Renal cortex interstitium (tissue), 11 donors: ENCODE data around the gene EIF5AL1. TPM values are rescaled to one million over a fixed set of nuclear protein-coding genes. Genes with fewer than 3 reads are reported as not detected.
"Not testable (repeated sequence)": the region's sequence is repeated elsewhere in the genome, so short reads cannot be mapped to it uniquely, and the experiment has no call there.

Experiments
- DNase-seq, 11 donors: peaks; one replicate each; pipeline ENCODE4 v3.0.0-alpha.2; 2013; ENCODE audit warnings: low read depth in 9 of 11, low spot score in 4 of 11; ENCODE audit errors: extremely low read depth in 1 of 11
- polyA plus RNA-seq, 3 donors: library from polyadenylated mRNA; unstranded; fragments of 120-200 nt; gene quantifications; one replicate each; pipeline ENCODE4 v1.2.1, GENCODE V29; 2013; ENCODE audit not compliant: insufficient read length in 3 of 3

EIF5AL1 gene
- polyA plus RNA-seq, 3 donors, result 0.12 to 1.6 (median 0.70) TPM

DNA sequence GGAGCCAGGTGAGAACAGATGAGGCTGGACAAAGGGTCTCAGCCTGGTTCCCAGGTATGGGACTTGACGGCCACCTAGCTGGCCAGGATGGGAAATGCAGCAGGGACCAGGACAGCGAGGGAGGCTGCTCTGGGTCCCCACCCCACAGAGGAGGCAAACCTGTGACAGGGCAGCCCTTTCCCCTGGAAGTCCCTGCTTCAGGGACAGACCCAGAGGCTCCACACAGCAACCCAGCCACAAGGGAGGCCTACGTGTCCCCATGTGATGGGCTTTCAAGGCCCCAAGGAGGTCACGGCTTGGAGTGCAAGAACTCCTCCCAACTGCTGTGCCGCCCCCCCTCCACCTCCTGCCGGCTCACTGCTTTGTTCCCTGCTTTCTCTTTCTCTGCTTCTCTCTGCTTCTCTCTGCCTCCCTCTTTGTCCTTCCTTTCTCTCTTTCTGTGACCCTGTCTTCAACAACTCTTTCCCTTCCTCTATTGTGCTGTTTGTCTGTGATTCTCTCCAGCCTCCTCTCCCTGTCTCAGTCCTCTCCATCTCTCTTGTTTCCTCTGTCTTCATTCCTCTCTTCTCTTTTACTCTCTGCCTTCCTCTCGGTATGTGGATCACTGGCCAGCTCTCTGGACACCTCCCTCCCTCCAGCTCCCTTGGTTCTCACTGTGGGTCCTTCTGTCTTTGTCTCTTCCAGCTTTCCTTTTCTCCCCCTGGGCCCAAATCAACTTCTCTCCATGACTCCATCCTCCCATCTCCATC is 9.6 kb upstream of the EIF5AL1 start:
- no peak for DNase-seq

DNA sequence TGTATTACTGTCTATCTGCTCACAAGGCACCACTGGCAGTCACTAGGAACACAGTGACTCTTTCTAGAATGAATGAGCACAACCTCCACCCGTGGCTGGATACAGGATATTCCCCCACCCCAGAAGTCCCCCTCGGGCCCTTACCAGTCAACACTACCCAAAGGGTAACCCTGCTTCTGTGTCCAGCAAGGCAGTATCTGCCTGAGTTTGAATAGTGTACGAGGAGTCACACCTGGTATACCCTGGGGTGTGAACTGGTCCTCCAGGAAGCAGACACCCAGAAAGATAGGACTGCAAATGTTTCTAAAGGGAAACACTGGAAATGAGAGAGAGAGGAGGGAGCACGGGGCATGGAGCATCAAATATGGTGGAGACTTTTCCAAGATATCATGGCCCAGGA is 8.5 kb upstream of the EIF5AL1 start:
- not testable (repeated sequence) for DNase-seq

DNA sequence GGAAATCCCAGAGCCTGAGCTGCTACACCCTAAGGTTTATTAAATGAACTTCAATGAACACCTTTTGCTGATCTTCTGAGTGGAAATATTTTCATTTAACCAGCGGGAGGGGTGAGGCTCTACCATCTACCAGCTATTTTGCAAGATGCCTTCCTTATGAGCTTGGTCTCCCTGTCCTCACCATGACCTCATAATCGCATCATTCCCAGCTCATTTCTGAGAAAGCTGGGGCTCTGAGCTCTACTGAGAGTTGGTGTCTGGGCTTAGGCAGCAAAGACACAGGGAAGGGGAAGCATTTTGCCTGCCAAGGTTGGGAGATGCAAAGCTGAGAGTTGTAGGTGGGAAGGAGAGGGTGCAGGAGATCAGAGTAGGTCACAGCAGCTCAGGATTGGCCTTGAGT is 7.8 kb upstream of the EIF5AL1 start:
- not testable (repeated sequence) for DNase-seq

DNA sequence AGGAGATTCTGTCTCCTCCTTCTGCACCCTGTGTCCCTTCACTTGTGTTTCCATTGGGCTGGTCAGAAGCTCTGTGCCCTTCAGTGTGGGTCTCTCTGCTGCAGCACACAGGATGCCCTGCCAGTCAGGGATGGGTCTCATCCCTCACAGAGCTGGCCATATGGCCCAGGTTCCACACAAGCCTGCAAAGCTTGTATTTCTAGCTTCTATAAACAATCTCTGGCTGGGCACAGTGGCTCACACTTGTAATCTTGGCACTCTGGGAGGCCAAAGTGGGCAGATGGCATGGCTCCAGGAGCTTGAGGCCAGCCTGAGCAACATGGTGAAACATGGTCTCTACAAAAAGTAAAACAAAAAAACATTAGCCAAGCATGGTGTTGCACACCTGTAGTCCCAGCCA is 7.0 kb upstream of the EIF5AL1 start:
- not testable (repeated sequence) for DNase-seq

DNA sequence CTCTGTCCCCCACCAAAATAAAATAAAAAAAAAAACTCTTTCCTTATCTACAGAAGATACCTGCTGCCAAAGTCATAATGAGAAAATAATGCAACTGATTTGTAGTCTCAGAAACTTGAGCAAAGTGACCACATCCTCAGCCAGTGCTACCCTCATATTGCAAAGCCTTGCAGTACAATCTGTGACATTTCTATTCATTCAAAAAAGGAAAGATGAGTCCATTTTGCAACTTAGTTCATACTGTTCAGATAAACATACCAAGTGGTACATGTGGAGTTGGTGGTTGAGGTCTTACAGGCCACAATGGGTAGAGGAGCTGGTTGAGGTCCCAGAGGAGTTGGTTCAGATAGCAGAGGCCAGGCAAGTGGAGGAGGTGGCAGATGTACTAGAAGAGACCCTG is 6.5 kb upstream of the EIF5AL1 start:
- no peak for DNase-seq

DNA sequence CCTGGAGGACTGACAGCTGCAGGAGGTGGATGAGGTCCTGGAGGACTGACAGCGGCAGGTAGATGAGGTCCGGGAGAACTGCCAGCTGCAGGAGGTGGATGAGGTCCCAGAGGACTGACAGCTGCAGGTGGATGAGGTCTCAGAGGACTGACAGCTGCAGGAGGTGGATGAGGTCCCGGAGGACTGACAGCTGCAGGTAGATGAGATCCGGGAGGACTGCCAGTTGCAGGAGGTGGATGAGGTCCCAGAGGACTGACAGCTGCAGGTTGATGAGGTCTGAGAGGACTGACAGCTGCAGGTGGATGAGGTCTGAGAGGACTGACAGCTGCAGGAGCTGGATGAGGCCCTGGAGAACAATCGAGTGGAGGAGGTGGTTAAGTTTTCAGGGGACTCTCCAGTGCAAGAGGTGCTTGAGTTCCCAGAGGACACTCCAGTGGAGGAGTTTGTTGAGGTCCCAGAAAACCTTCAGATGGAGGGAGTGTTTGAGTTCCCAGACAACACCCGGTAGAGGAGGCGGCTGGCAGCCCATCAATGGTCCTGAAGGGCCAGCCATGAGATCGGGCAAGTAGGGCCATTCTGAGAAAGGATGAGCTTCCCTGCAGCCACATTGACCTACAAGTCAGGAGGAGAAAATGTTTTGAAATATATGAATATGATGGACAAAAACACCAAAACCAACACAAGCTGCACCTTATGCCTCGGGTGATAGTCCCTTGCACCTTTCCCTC is 4.7 kb upstream of the EIF5AL1 start:
- no peak for DNase-seq

DNA sequence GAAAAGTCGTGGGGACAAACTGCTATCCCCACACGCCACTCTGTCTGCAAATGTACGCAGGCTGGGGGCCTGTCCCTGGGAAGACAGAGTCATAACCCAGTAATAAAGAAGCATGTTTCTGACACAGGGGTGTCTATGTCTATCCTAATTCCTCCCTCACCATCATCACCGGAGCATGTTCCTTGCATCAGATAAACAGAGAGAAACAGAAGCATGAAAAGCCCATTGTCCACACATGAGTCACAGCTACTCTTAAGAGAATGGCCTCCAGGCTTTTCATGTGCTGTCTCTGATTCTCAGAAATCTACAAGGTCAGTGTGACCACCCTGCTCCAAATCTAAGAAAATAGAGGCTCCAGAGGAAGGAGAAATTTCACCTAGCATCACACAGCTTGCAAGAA is 4.1 kb upstream of the EIF5AL1 start:
- DNase-seq, result not testable (repeated sequence)

DNA sequence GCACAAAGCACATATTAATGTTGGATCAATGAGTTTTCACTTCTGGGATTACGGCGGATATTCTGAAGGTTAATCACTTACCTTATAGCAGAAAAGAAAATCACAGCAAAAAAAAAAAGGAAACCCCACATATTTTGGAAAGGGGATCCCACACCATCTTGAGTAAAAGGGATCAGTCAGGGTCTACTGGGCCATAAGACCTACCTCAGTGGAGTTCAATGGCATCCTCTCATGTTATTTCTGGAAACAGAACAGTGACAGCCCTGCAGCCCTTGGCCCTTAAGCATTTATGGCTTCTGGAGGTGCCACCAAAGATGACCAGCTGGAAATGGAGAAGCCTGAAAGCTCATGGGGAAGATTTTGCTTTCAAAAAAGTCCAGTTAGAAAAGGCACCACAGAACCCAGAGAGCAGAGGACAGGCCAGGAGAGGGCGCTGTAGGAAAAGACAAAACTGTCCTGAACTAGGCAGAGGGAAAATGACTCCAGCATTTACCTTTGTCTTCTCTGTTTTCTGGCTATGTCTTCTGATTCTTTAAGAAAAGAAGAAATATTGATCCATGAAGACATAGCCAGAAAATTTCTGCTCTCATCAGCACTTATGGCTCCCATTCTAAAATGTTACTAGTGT is 2.9 kb upstream of the EIF5AL1 start:
- not testable (repeated sequence) for DNase-seq

DNA sequence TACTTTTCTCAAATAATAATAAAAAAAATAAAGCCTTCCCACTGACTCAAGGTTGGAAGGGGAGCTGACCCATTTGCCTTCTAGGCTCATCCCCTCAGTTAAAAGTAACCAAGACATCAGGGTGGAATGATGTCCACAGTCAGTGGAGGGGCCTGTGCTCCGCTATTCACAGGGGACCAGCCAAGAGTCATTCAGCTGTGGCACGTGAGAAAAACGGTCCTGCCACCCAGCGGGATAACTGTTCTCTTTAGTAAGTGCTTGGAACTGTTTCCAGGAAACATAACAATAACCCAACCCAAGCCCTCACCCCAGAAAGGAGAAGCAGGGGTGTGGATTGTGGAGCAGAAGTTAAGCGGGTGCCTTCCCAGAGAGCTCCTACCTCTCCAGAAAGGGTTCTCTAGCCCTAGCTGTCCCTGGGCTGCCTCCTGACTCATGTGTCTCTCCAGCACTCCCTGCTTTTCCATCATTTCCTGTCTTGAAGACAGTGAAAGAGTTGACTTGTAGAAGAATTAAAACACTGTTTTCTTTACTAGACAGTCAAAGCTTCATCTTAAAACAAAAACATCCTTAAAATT is 2.3 kb upstream of the EIF5AL1 start:
- DNase-seq, result not testable (repeated sequence)

DNA sequence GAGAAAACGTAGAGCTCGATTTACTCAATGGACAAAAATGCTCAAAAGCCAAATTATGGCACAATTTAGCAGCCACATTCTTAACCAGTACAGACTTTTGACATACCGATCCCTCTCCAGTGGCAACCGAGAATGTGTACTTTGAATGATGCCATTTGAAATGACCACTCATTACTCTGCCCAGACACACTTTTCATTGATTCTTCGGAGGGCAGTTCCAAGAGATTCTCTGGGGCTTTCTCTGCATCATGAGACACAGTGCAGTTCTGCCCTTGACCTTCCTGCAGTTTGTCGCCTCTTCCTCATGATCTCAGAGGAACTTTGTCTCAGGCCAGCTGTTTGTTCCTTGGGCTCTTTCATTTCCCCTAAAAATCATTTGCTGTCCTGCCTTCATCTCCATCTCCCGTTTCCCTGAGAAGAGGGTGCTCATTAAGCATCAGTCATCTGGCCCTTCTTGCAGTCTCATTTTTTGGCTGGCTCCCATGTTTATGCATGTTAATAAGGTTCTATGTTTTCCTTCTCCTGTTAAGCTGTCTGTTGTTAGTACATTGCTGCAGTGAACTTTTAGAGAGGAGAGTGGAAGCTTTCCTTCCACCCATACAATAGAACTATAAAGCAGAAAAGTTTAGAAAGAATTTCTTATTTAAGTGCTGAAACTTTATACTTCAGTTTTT is 4.3 kb downstream of the EIF5AL1 start:
- not testable (repeated sequence) for DNase-seq

DNA sequence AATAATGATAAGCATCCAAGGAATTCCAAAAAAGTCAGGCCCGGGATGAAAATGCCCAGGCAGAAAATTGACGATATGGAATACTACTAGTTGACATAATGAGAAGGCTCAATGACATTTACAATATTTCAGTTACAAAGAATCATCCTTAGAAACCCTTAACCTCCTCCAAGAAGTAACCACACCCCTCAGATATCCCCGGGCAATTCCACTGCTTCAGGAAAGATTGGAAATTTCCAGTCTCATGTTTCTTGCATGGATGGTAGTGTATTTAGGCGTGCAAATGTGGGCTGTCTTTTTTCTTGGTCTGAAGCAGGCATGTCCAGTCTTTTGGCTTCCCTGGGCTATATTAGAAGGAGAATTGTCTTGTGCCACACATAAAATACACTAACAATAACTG is 5.2 kb downstream of the EIF5AL1 start:
- not testable (repeated sequence) for DNase-seq

DNA sequence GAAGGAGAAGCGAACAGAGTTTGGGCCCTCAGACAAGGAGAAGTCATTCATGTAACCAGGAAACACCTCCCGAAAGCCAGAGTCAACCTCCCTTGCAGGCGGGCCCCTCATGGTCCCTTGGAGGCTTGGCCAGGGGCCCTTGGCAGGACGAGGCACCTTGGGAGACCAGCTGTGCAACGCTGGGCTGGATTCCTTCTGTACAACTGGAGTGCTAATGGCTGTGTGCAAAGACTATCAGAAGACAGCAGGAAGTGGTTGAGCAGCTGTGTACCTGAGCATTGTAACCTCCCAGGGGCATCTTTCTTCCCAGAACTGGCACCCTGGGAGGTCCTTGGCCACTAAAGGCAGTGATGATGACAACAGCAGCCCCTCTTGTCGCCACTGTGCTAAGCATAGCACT is 9.4 kb downstream of the EIF5AL1 start:
- DNase-seq, result not testable (repeated sequence)

DNA sequence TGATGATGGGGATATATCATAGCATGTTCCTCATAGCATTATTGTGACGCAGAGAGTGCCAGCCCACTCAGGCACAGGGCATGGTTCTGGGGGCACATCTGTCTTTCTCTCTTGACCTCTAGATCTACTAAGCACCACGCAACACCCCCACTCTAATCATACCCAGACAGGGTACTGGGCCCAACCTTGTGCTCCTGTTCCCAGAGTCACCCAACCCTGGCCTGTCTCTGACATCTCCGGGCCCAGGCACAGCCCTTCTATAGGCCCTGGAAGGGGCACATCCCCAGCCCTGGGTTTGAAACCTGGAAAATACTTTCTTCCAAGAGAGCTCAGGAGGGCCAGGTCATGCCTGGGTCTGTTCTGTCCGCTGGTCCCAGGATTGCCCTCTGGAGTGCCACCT is 10.1 kb downstream of the EIF5AL1 start:
- not testable (repeated sequence) for DNase-seq

DNA sequence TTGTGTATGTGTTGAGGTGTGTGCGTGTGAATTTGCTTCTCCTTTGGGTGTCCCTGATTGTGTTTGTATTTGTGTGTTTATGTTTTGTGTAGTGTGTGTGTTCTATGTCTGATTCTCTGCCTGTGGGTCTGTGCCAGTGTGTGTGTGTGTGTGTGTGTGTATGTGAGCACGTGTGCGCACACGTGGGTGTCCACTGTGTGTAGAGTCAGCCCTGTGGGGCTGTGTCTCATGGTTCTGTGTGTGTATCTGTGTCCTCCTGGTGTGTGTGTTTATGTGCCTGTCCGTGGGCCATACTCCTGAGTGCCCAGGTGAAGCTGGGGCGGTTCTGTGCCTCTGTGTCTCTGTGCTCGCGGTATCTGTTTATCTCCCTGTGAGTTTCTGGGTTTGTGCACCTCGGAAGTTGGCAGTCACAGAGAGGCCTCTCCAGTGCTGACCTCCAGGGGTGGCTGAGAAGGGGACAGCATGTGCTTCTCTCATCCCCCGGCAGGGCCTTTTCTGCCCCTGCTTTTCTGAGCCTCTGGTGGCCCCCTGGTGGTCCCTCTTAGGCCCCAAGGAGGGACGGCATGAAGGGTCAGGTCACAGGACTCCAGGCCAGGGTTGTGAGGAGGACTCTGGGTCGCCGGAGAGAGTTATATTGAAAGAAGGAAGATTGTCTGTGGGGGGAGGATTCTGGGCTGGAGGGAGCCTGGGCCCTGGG is 11.0 kb downstream of the EIF5AL1 start:
- not testable (repeated sequence) for DNase-seq

DNA sequence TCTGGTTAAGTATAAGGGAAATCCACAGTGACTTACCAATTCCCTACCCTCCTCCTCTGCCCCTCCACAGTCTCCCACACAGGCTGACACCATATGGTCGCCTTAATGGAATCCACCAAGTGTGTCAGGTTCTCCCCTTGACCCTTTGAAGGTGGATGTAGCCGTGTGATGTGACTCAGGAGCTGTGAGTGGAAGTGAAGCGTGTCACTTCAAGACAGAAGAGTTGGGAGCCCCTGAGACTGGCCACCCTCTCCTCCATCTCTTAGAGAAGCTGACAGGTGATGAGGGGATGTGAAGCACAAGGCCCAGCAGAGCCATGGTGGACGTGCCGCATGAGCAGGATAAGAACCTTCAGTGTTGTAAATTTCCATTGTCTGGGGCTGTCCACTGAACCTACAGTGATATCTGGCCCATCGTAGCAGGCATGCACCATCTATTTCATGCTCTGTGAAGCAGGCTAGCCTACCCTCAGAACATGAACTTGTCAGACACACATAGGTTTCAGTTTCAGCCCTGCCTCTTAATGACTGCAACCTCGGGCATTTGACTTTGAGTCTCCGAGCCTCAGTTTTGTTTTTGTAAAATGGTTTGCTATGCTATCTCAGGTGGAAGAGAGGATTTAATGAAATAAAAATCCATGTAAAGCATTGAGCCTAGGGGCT is 12.8 kb downstream of the EIF5AL1 start:
- DNase-seq, result not testable (repeated sequence)

DNA sequence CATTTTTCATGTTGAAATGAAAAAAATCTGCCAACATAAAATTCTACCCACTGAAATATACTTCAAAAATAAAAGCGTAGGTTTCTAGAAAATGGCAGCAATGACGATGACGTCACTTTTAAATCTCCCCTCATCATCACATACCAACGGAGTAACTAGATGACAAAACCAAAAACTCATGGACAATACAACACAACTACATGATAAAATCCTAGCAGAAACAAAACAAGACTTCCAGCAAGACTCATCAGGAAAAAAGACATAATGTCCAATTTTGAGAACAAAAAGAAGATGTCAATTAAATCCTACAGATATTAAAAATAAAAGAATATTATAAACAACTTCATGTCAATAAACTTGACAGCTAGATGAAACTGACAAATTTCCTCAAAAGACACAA is 15.9 kb downstream of the EIF5AL1 start:
- not testable (repeated sequence) for DNase-seq

DNA sequence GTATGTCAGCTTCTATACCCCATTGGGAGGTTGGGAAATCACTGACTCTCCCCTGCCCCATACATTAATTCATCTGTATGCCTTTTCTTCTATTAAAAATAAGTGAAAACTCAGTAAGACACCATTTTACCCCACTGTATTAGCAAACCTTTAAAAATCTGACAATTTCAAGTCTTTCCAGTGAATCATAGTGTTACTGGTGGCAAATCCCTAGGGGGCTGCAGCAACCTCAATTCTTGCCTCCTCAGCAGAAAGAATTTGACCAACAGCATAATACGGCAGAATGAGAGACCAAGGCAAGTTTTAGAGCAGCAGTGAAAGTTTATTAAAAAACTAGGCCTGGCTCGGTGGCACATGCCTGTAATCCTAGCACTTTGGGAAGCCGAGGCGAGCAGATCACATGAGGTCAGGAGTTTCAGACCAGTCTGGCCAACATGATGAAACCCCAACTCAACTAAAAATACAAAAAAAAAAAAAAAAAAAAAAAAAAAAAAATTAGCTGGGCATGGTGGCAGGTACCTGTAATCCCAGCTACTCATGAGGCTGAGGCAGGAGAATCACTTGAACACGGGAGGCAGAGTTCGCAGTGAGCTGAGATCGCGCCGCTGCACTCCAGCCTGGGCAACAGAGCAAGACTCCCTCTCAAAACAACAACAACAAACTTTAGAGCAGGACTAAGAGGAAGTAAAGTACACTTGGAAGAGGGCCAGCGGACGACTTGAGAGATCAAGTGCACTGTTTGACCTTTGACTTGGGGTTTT is 21.0 kb downstream of the EIF5AL1 start:
- not testable (repeated sequence) for DNase-seq

DNA sequence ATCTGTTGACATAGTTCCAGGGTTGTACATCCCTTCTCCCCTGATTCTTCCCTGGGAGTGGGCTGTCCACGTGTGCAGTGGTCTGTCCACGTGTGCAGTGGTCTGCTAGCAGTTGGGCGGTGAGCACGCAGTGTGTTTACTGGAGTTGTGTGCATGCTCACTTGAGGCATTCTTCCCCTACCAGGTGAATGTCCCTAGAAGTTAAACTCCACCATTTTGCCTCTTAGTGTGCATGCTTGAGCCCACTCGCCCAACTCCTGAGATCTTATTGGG is 21.5 kb downstream of the EIF5AL1 start:
- not testable (repeated sequence) for DNase-seq
